ENCODE results near the gene MLKL.

DNA sequence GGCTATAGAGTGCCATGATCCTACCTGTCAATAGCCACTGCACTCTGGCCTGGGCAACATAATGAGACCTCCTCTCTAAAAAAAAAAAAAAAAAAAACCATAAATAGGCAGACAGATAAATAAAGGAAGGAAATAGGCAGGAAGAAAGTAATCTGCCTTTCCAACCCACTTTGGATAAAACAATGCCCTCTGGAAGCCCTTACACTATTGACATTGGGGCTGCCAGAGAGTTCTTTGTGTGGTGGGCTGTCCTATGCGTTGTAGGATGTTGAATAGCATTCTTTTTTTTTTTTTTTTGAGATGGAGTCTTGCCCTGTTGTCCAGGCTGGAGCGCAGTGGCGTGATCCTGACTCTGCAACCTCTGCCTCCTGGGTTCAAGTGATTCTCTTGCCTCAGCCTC is 26.8 kb downstream of the MLKL start:
- TF ChIP-seq GATA2 (IDR thresholded peaks at IDR 0.05; ENCODE audit: low read depth, low read length) (no peak), GATA3 (IDR thresholded peaks at IDR 0.05; ENCODE audit: low read depth, low read length) (no peak)
